Sigmoid colon (tissue), 7 donors: ENCODE results near the gene ODAM. TPM values are rescaled to one million over a fixed set of nuclear protein-coding genes. Genes with fewer than 3 reads are reported as not detected.

ENCODE experiments used
- DNase-seq: peaks from one replicate; pipeline ENCODE4 v3.0.0-alpha.2; 2019
- H3K27ac ChIP-seq, 4 donors: fragments of 200-600 bp; sonication (generic); one replicate each; pipeline ENCODE4 v1.5.1; 2016 to 2019; ENCODE audit warnings: mild to moderate bottlenecking in 1 of 4
- H3K27me3 ChIP-seq, 3 donors: fragments of 200-600 bp; sonication (generic); one replicate each; pipeline ENCODE4 v1.5.1; 2019; ENCODE audit warnings: mild to moderate bottlenecking in 1 of 3
- H3K36me3 ChIP-seq, 4 donors: fragments of 200-600 bp; sonication (generic); one replicate each; pipeline ENCODE4 v1.5.1; 2016 to 2019
- H3K4me1 ChIP-seq, 4 donors: fragments of 200-600 bp; sonication (generic); one replicate each; pipeline ENCODE4 v1.5.1; 2017 to 2019
- H3K4me3 ChIP-seq, 4 donors: fragments of 200-600 bp; sonication (generic); one replicate each; pipeline ENCODE4 v1.5.1; 2017 to 2019; ENCODE audit warnings: mild to moderate bottlenecking in 2 of 4, moderate library complexity in 1 of 4
- H3K9me3 ChIP-seq, 4 donors: fragments of 200-600 bp in 3 of 4; sonication (generic) in 3 of 4; one replicate each; pipeline versions ENCODE4 v1.5.1 to v1.6.1; 2013 to 2019
- EP300 ChIP-seq, 4 donors: sonication (generic); formaldehyde crosslinking; IDR thresholded peaks; one replicate each; pipeline ENCODE4 v1.6.1; 2017; ENCODE audit warnings: antibody characterized with exemption in 4 of 4
- POLR2A ChIP-seq, 2 donors: fragments of 450-650 bp; IDR thresholded peaks; one replicate each; pipeline ENCODE4 v1.6.1; 2016; ENCODE audit warnings: antibody characterized with exemption in 2 of 2, mild to moderate bottlenecking in 2 of 2, moderate library complexity in 2 of 2
- POLR2AphosphoS5 ChIP-seq, 4 donors: sonication (generic); formaldehyde crosslinking; IDR thresholded peaks; one replicate each; pipeline ENCODE4 v1.6.1; 2017; ENCODE audit warnings: antibody characterized with exemption in 4 of 4
- WGBS, 2 donors: extraction: QIAGEN DNeasy Blood & Tissue Kit; methylation state at CpG; one replicate each; pipeline ENCODE4 v1.1.7; 2013; 5-methylcytosine and 5-hydroxymethylcytosine counted together
- intact Hi-C: fragments of 100-400 bp; cut with DNase I; formaldehyde crosslinking; loops from one replicate; pipeline ENCODE4 v1.15.1; 2023
- polyA plus RNA-seq, 3 donors: library from polyadenylated mRNA; stranded (reverse); fragments of 200-250 nt; gene quantifications; one replicate each; pipeline ENCODE4 v1.2.3, GENCODE V29; 2013
- total RNA-seq, 4 donors: library from RNA; depleted of rRNA; stranded (reverse); fragments of >200 nt; gene quantifications; one replicate each; pipeline ENCODE4 v1.1.0, GENCODE V29; 2016
- TF ChIP-seq, protein P1 (sequence below), 4 experiments: fragments of 450-650 bp in 3 of 4; fragments of 200-600 bp in 1 of 4; IDR thresholded peaks; one replicate each; pipeline ENCODE4 v1.5.1; 2016 to 2019; ENCODE audit warnings: antibody characterized with exemption in 4 of 4, mild to moderate bottlenecking in 3 of 4, moderate library complexity in 2 of 4
- donor health status: healthy with polysubstance abuse.
- donor health status: Bipolar disorder and iron deficiency.
- donor health status: healthy.

The ODAM gene
- total and polyA plus RNA-seq, 7 donors, result 4.3 to 8.3 (median 5.8) TPM; not detected in 2

- H3K4me3 ChIP-seq, result no peak overlapping the region
- H3K9me3 ChIP-seq, result no peaks in the 10 kb centered on the region
- H3K36me3 ChIP-seq, result no peaks in the 10 kb centered on the region
- 38 to 71% methylated on average over 3 of the region's 3 CpGs for WGBS, 2 donors
- H3K27me3 ChIP-seq, result no peaks in the 10 kb centered on the region
- intact Hi-C loops, result no loop called here
- H3K4me1 ChIP-seq, result no peaks in the 10 kb centered on the region
- no peak overlapping the region for H3K27ac ChIP-seq
- TF ChIP-seq POLR2AphosphoS5 (IDR thresholded peaks at IDR 0.05) (no peak), POLR2A (IDR thresholded peaks at IDR 0.05) (no peak)
- TF ChIP-seq, protein P1, sequence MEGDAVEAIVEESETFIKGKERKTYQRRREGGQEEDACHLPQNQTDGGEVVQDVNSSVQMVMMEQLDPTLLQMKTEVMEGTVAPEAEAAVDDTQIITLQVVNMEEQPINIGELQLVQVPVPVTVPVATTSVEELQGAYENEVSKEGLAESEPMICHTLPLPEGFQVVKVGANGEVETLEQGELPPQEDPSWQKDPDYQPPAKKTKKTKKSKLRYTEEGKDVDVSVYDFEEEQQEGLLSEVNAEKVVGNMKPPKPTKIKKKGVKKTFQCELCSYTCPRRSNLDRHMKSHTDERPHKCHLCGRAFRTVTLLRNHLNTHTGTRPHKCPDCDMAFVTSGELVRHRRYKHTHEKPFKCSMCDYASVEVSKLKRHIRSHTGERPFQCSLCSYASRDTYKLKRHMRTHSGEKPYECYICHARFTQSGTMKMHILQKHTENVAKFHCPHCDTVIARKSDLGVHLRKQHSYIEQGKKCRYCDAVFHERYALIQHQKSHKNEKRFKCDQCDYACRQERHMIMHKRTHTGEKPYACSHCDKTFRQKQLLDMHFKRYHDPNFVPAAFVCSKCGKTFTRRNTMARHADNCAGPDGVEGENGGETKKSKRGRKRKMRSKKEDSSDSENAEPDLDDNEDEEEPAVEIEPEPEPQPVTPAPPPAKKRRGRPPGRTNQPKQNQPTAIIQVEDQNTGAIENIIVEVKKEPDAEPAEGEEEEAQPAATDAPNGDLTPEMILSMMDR (IDR thresholded peaks at IDR 0.05), result no peak
- no peak for DNase-seq
Measured at GRCh38 chr4:70251250-70251944, 55.9 kb downstream of the ODAM start.

GRCh38 chr4:70251945-70252277, 56.4 kb downstream of the ODAM start:
- TF ChIP-seq EP300 (IDR thresholded peaks at IDR 0.05) (no peak), POLR2A (IDR thresholded peaks at IDR 0.05) (no peak)
- TF ChIP-seq, protein P1 (IDR thresholded peaks at IDR 0.05), result no peak
- intact Hi-C loops, result no loop called here
- DNase-seq, result no peak
- H3K4me1 ChIP-seq, result no peaks in the 10 kb centered on the region
- 40 to 72% methylated on average over 1 of the region's 1 CpG for WGBS, 2 donors
- H3K9me3 ChIP-seq, result no peaks in the 10 kb centered on the region
- no peak overlapping the region for H3K27ac ChIP-seq
- no peak overlapping the region for H3K4me3 ChIP-seq
- H3K36me3 ChIP-seq, result no peaks in the 10 kb centered on the region
- no peaks in the 10 kb centered on the region for H3K27me3 ChIP-seq

Other genes with a start within 250 kb of the ODAM start
- gene CSN2, start 230.0 kb upstream of the ODAM start, total RNA-seq, result 1 to 10 TPM in 1 of 4 donors, not detected in 3; 1.1 TPM
- gene CSN2, start 230.0 kb upstream of the ODAM start, polyA plus RNA-seq, result under 1 TPM in 1 of 3 donors, not detected in 2; 0.25 TPM
- not detected for gene STATH, start 199.8 kb upstream of the ODAM start, total RNA-seq
- gene STATH, start 199.8 kb upstream of the ODAM start, polyA plus RNA-seq, result not detected
- not detected for gene HTN3, start 167.3 kb upstream of the ODAM start, total RNA-seq
- gene HTN3, start 167.3 kb upstream of the ODAM start, polyA plus RNA-seq, result not detected
- not detected for gene HTN1, start 145.3 kb upstream of the ODAM start, total RNA-seq
- gene HTN1, start 145.3 kb upstream of the ODAM start, polyA plus RNA-seq, result not detected
- not detected for gene PRR27, start 41.5 kb upstream of the ODAM start, total RNA-seq
- gene PRR27, start 41.5 kb upstream of the ODAM start, polyA plus RNA-seq, result under 1 TPM in 1 of 3 donors, not detected in 2; 0.03 TPM
- gene FDCSP, start 30.4 kb downstream of the ODAM start, total RNA-seq, result 1 to 10 TPM in 1 of 4 donors, not detected in 3; 1.1 TPM
- gene FDCSP, start 30.4 kb downstream of the ODAM start, polyA plus RNA-seq, result 100 to 1,000 TPM in 1 of 3 donors, not detected in 2; 316 TPM
- not detected for gene CSN3, start 46.9 kb downstream of the ODAM start, total RNA-seq
- not detected for gene CSN3, start 46.9 kb downstream of the ODAM start, polyA plus RNA-seq
- gene CABS1, start 139.3 kb downstream of the ODAM start, total RNA-seq, result not detected
- not detected for gene CABS1, start 139.3 kb downstream of the ODAM start, polyA plus RNA-seq
- not detected for gene SMR3A, start 165.0 kb downstream of the ODAM start, total RNA-seq
- not detected for gene SMR3A, start 165.0 kb downstream of the ODAM start, polyA plus RNA-seq
- not detected for gene SMR3B, start 187.4 kb downstream of the ODAM start, total RNA-seq
- not detected for gene SMR3B, start 187.4 kb downstream of the ODAM start, polyA plus RNA-seq
- not detected for gene OPRPN, start 202.2 kb downstream of the ODAM start, total RNA-seq
- gene OPRPN, start 202.2 kb downstream of the ODAM start, polyA plus RNA-seq, result not detected